ENCODE measurements around the gene SCYGR5. TPM values are rescaled to one million over a fixed set of nuclear protein-coding genes. Genes with fewer than 3 reads are reported as not detected.

The SCYGR5 gene, protein sequence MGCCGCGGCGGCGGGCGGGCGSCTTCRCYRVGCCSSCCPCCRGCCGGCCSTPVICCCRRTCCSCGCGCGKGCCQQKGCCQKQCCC
- not detected in 2 replicates for total RNA-seq

DNA sequence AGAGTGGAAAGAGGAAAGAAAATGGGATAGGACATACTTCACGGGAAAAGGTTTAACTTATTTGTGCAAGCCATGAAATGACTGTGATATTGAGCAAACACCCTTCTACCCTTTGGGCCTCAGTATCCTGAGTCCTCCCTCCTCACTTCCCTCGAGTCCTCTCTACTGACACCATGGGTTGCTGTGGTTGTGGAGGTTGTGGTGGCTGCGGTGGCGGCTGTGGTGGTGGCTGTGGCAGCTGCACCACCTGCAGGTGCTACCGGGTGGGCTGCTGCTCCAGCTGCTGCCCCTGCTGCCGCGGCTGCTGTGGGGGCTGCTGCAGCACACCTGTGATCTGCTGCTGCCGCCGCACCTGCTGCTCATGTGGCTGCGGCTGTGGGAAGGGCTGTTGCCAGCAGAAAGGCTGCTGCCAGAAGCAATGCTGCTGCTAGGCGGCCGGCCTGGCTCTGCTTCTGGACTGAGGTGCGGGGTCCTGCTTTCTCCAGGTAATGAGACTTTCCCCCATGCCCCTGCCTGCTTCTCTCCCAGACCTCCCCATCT lies at the start of gene SCYGR5:
Gene SCYGR5 (plus strand): TSS at position 174 of the 540 bp plus-strand sequence. CDS start 0 bp downstream, at position 174.

DNA sequence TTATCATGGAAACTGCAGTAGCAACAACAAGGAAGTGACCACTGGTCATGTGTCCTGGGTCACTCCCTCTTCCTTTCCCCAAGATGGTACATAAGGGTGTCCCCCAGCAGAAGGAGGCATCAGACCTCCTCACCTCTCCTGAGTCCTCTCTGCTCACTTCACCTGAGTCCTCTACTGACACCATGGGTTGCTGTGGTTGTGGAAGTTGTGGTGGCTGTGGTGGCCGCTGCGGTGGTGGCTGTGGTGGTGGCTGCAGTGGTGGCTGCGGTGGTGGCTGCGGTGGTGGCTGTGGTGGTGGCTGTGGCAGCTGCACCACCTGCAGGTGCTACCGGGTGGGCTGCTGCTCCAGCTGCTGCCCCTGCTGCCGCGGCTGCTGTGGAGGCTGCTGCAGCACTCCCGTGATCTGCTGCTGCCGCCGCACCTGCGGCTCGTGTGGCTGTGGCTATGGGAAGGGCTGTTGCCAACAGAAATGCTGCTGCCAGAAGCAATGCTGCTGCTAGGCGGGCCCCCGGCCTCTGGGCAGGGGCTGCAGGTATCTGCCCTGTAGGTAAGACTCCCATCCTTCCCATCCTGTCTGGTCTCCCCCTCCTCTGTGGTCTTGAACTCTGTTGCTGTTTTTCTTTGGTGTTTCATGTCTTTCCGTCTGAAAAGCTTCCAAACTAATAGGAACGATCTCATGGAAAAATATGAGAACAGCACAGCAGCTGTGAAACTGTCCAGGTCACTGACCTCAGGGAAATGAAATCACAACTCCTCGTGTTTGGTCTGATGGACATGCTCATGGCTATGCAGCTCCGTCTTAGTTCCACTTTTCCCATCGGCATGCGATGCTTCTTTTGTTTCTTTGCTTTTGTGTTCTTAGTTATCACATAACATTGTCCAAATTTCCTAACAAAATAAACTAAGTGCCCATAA lies 49.0 kb upstream of the SCYGR5 start, which contains the start of gene SCYGR4:
Gene SCYGR4 (plus strand): TSS at position 183 of the 915 bp plus-strand sequence. CDS start 0 bp downstream, at position 183.

Other genes starting within 250 kb of the SCYGR5 start
- gene AGFG1, start 194.6 kb upstream of the SCYGR5 start, total RNA-seq: 36.7 and 70.0 TPM in 2 replicates
- gene SCYGR2, start 67.9 kb upstream of the SCYGR5 start, total RNA-seq: not detected in 2 replicates
- gene SCYGR3, start 52.0 kb upstream of the SCYGR5 start, total RNA-seq: not detected in 2 replicates
- not detected in 2 replicates for gene SCYGR4, start 49.3 kb upstream of the SCYGR5 start, total RNA-seq
- gene SLC19A3, start 51.2 kb downstream of the SCYGR5 start, total RNA-seq: 0.17 and 0.29 TPM in 2 replicates
- gene SCYGR6, start 58.0 kb downstream of the SCYGR5 start, total RNA-seq: not detected in 2 replicates
- gene SCYGR7, start 61.5 kb downstream of the SCYGR5 start, total RNA-seq: not detected in 2 replicates
- not detected in 2 replicates for gene SCYGR8, start 79.1 kb downstream of the SCYGR5 start, total RNA-seq
- gene CCL20, start 147.0 kb downstream of the SCYGR5 start, total RNA-seq: 2.2 TPM in 1 of 2 replicates, not detected in the other
- 0.17 and 0.29 TPM in 2 replicates for gene DAW1, start 204.8 kb downstream of the SCYGR5 start, total RNA-seq

All from smooth muscle cell of trachea (primary cell).